Uterus (tissue), 4 donors: ENCODE data around the gene ASH1L. TPM values are rescaled to one million over a fixed set of nuclear protein-coding genes. Genes with fewer than 3 reads are reported as not detected.
"Not testable (repeated sequence)": the region's sequence is repeated elsewhere in the genome, so short reads cannot be mapped to it uniquely, and the experiment has no call there.

Experiments used
- DNase-seq, 2 donors: peaks; one replicate each; pipeline ENCODE4 v3.0.0-alpha.2; 2019 to 2020
- H3K27ac ChIP-seq, 2 donors: fragments of 200-600 bp; sonication (generic); 1 replicate in 1 of 2; 2 replicates in 1 of 2; pipeline ENCODE4 v1.5.1; 2016 to 2018
- H3K27me3 ChIP-seq, 2 donors: fragments of 200-600 bp; sonication (generic); one replicate each; pipeline ENCODE4 v1.5.1; 2018 to 2019; ENCODE audit warnings: control low read depth in 1 of 2
- H3K36me3 ChIP-seq, 2 donors: fragments of 200-600 bp; sonication (generic); one replicate each; pipeline ENCODE4 v1.5.1; 2019; ENCODE audit warnings: control low read depth in 1 of 2
- H3K4me1 ChIP-seq, 2 donors: fragments of 200-600 bp; sonication (generic); one replicate each; pipeline ENCODE4 v1.5.1; 2018 to 2019; ENCODE audit warnings: control low read depth in 1 of 2
- H3K4me3 ChIP-seq, 2 donors: fragments of 200-600 bp; sonication (generic); 1 replicate in 1 of 2; 2 replicates in 1 of 2; pipeline ENCODE4 v1.5.1; 2018 to 2019; ENCODE audit warnings: mild to moderate bottlenecking in 1 of 2
- H3K9me3 ChIP-seq, 2 donors: fragments of 200-600 bp; sonication (generic); one replicate each; pipeline ENCODE4 v1.5.1; 2019; ENCODE audit warnings: control low read depth in 1 of 2
- CTCF ChIP-seq, 4 experiments: fragments of 200-600 bp in 2 of 4; fragments of 450-650 bp in 2 of 4; sonication (generic) in 2 of 4; IDR thresholded peaks; one replicate each; pipeline ENCODE4 v1.5.1; 2016 to 2019; ENCODE audit warnings: antibody characterized with exemption in 4 of 4, mild to moderate bottlenecking in 2 of 4, moderate library complexity in 1 of 4
- POLR2A ChIP-seq, 2 donors: fragments of 450-650 bp; IDR thresholded peaks; one replicate each; pipeline ENCODE4 v1.6.1; 2016; ENCODE audit warnings: antibody characterized with exemption in 2 of 2, mild to moderate bottlenecking in 1 of 2, moderate library complexity in 1 of 2
- intact Hi-C: fragments of 100-400 bp; cut with DNase I; formaldehyde crosslinking; loops from one replicate; pipeline ENCODE4 v1.15.1; 2023; ENCODE audit warnings: low total_unique reads
- total RNA-seq, 4 donors: library from RNA; depleted of rRNA in 3 of 4; stranded (reverse); fragments of >200 nt in 3 of 4; gene quantifications; one replicate each; pipeline versions ENCODE4 v1.1.0 to v1.2.4, GENCODE V29; 2014 to 2023
- donor health status: DM: yes; HTN: yes; CAD: no.

ASH1L gene
- total RNA-seq, 4 donors from 2014 or later = 48.9 to 159 (median 99.8) TPM

DNA sequence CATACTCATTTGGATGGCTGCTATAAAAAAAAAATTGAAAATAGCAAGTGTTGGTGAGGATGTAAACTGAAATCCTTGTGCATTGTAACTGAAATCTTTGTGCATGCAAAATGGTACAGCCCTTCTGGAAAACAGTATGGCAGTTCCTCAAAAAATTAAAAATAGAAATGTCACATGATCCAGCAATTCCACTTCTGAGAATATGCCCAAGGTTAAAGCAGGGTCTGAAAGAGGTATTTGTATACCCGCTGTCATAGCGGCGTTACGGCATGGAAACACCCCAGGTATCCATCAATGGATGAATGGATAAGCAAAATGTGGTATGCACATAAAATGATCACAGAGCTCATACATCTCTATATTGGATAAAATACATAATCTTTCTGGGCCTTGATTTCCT lies 125.2 kb downstream of the ASH1L start:
- Histone ChIP-seq H3K27ac (no peak overlapping the region), H3K9me3 (no peaks in the 10 kb centered on the region), H3K27me3 (no peaks in the 10 kb centered on the region), H3K36me3 (peaks cover 0 to 2% of the 10 kb centered on the region in 2 donors), H3K4me1 (no peaks in the 10 kb centered on the region), H3K4me3 (no peak overlapping the region)
- intact Hi-C loops = no loop called here
- DNase-seq = no peak
- no peak for TF ChIP-seq CTCF (IDR thresholded peaks at IDR 0.05)
- TF ChIP-seq POLR2A (IDR thresholded peaks at IDR 0.05) = no peak

GRCh38 chr1:155433831-155434389 lies 128.7 kb downstream of the ASH1L start:
- H3K27ac ChIP-seq, intact Hi-C loops, DNase-seq, H3K36me3 ChIP-seq, H3K4me1 ChIP-seq, H3K4me3 ChIP-seq, H3K9me3 ChIP-seq, H3K27me3 ChIP-seq: not testable (repeated sequence)

GRCh38 chr1:155433128-155433830 lies 129.3 kb downstream of the ASH1L start:
- H3K27me3 ChIP-seq, intact Hi-C loops, H3K4me3 ChIP-seq, H3K36me3 ChIP-seq, H3K4me1 ChIP-seq, DNase-seq, H3K27ac ChIP-seq, H3K9me3 ChIP-seq: not testable (repeated sequence)

GRCh38 chr1:155424091-155424490 lies 138.5 kb downstream of the ASH1L start:
- TF ChIP-seq POLR2A (IDR thresholded peaks at IDR 0.05) (no peak), CTCF (IDR thresholded peaks at IDR 0.05) (no peak)
- Histone ChIP-seq H3K4me3 (no peak overlapping the region), H3K9me3 (no peaks in the 10 kb centered on the region), H3K36me3 (no peaks in the 10 kb centered on the region), H3K27me3 (no peaks in the 10 kb centered on the region), H3K27ac (no peak overlapping the region), H3K4me1 (no peaks in the 10 kb centered on the region)
- intact Hi-C loops = no loop called here
- DNase-seq = no peak

DNA sequence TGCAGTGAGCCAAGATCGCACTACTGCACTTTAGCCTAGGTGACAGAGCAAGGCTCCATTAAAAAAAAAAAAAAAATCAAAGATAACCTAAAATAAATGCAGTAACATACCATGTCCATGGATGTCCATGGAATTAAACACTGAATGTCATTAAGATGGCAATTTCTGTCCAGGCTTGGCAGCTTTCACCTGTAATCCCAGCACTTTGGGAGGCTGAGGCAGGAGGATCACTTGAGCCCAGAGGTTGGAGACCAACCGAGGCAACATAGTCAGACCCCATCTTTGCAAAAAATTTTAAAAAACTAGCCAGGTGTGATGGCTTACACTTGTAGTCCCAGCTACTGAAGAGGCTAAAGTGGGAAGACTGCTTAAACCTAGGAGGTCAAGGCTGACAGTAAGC lies 141.8 kb downstream of the ASH1L start:
- no peaks in the 10 kb centered on the region for H3K4me1 ChIP-seq
- intact Hi-C loops = no loop called here
- H3K27ac ChIP-seq = no peak overlapping the region
- DNase-seq = no peak
- no peaks in the 10 kb centered on the region for H3K36me3 ChIP-seq
- H3K9me3 ChIP-seq = no peaks in the 10 kb centered on the region
- TF ChIP-seq CTCF (IDR thresholded peaks at IDR 0.05) = no peak
- TF ChIP-seq POLR2A (IDR thresholded peaks at IDR 0.05) = no peak
- H3K4me3 ChIP-seq = no peak overlapping the region
- no peaks in the 10 kb centered on the region for H3K27me3 ChIP-seq

DNA sequence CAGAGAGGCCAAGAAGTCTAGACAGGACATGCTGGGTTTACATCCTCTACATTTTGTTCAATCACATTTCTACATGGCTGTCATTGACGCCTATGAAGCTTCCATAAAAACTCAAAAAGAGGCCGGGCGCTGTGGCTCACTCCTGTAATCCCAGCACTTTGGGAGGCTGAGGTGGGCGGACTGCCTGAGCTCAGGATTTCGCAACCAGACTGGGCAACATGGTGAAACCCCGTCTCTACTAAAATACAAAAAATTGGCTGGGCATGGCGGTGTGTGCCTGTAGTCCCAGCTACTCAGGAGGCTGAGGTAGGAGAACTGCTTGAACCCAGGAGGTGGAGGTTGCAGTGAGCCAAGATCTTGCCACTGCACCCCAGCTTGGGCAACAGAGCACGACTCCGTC lies 150.8 kb downstream of the ASH1L start:
- H3K4me3 ChIP-seq, H3K27ac ChIP-seq, H3K4me1 ChIP-seq, H3K27me3 ChIP-seq, intact Hi-C loops, DNase-seq, H3K36me3 ChIP-seq, H3K9me3 ChIP-seq: not testable (repeated sequence)

- Histone ChIP-seq H3K36me3 (no peaks in the 10 kb centered on the region), H3K4me1 (no peaks in the 10 kb centered on the region), H3K9me3 (no peaks in the 10 kb centered on the region), H3K27me3 (no peaks in the 10 kb centered on the region), H3K4me3 (no peak overlapping the region), H3K27ac (no peak overlapping the region)
- no peak for DNase-seq
- intact Hi-C loops = no loop called here
- TF ChIP-seq CTCF (IDR thresholded peaks at IDR 0.05) (no peak), POLR2A (IDR thresholded peaks at IDR 0.05) (no peak)
These were observed 151.7 kb downstream of the ASH1L start for GRCh38 chr1:155410931-155411330.
